HepG2 (cell line): ENCODE measurements around the gene RUVBL1. TPM values are rescaled to one million over a fixed set of nuclear protein-coding genes. Genes with fewer than 3 reads are reported as not detected.

Experiments
- ATAC-seq: fragments of 200-7000 bp; cut with Tn5 transposase; 3 replicates; pipeline ENCODE4 v1.9.1; 2020; ENCODE audit warnings: mild to moderate bottlenecking, moderate library complexity
- BruUV-seq: library from RNA; stranded (reverse); fragments of 400-500 nt; replicated peaks from 2 replicates; lab custom pipeline; 2021; lab: Mats Ljungman, UMichigan
- CTCF ChIA-PET: fragments of 300-600 bp; formaldehyde crosslinking; extraction: SDS; loops from one replicate; lab custom pipeline; 2021; ENCODE audit warnings: low total read pairs, inconsistent platforms, low intra/inter-chr PET ratio; lab: Yijun Ruan, JAX
- POLR2A ChIA-PET: fragments of 350-600 bp; sonication (Branson Sonifier 250); formaldehyde crosslinking; loops from one replicate; lab custom pipeline; 2020; ENCODE audit warnings: antibody characterized with exemption, inconsistent platforms; lab: Yijun Ruan, JAX
- DNase-seq: peaks from one replicate; pipeline ENCODE4 v3.0.0-alpha.2; 2015; ENCODE audit warnings: low spot score
- FAIRE-seq: peaks from 3 replicates; lab custom pipeline; 2011; peaks lifted over from hg19 to GRCh38; lab: Jason Lieb, UNC
- H2AFZ ChIP-seq: one replicate; pipeline ENCODE4 v1.6.1; 2011; ENCODE audit warnings: low read length, inconsistent platforms
- H3K27ac ChIP-seq: fragments of 300-600 bp; 3 replicates; pipeline ENCODE4 v1.8.0; 2011; ENCODE audit warnings: mixed run types, mild to moderate bottlenecking, mixed read lengths, low read length, inconsistent platforms; ENCODE audit not compliant: insufficient read depth; ENCODE audit errors: extremely low read length
- H3K27me3 ChIP-seq, 2 experiments: fragments of 200-600 bp in 1 of 2; 2 replicates in 1 of 2; 3 replicates in 1 of 2; pipeline versions ENCODE4 v1.6.0 to v1.8.0; 2011; ENCODE audit warnings: low read length in 2 of 2, mild to moderate bottlenecking in 2 of 2, moderate library complexity in 2 of 2, inconsistent platforms in 1 of 2; ENCODE audit not compliant: insufficient read depth in 2 of 2, control insufficient read depth in 1 of 2
- H3K36me3 ChIP-seq, 2 experiments: fragments of 200-600 bp in 1 of 2; replicated peaks in 1 of 2; 2 replicates in 1 of 2; 3 replicates in 1 of 2; pipeline versions ENCODE4 v1.5.1 to v1.8.0; 2011; ENCODE audit warnings: low read length in 2 of 2, inconsistent platforms in 1 of 2; ENCODE audit not compliant: insufficient read depth in 2 of 2, control insufficient read depth in 1 of 2
- H3K4me1 ChIP-seq: 2 replicates; pipeline ENCODE4 v1.5.1; 2012; ENCODE audit warnings: low read length, inconsistent platforms; ENCODE audit not compliant: insufficient read depth
- H3K4me2 ChIP-seq: 2 replicates; pipeline ENCODE4 v1.6.0; 2011; ENCODE audit warnings: low read depth, low read length, inconsistent platforms
- H3K4me3 ChIP-seq, 3 experiments: fragments of 200-600 bp in 1 of 3; sonication (generic), shearing (Covaris generic) in 1 of 3; replicated peaks in 1 of 3; 2 replicates each; pipeline ENCODE4 v1.5.1; 2011 to 2016; ENCODE audit warnings: low read length in 3 of 3, inconsistent platforms in 2 of 3, low read depth in 2 of 3, mild to moderate bottlenecking in 2 of 3, control low read depth in 1 of 3, mixed read lengths in 1 of 3; ENCODE audit not compliant: insufficient read depth in 1 of 3
- H3K79me2 ChIP-seq: one replicate; pipeline ENCODE4 v1.6.1; 2011; ENCODE audit warnings: low read length, inconsistent platforms; ENCODE audit not compliant: insufficient read depth
- H3K9ac ChIP-seq: 2 replicates; pipeline ENCODE4 v1.6.0; 2011; ENCODE audit warnings: mild to moderate bottlenecking, low read depth, low read length, inconsistent platforms; ENCODE audit not compliant: insufficient read depth
- H3K9me3 ChIP-seq: 2 replicates; pipeline ENCODE4 v1.5.1; 2012; ENCODE audit warnings: mild to moderate bottlenecking, low read length
- H4K20me1 ChIP-seq: 2 replicates; pipeline ENCODE4 v1.6.0; 2011; ENCODE audit warnings: inconsistent platforms, mild to moderate bottlenecking, low read length, moderate library complexity; ENCODE audit not compliant: insufficient read depth
- ATF3 ChIP-seq: sonication (generic); formaldehyde crosslinking; IDR thresholded peaks from 2 replicates; pipeline ENCODE4 v1.4.0; 2020; ENCODE audit warnings: missing genetic modification reagents
- CBFB ChIP-seq: sonication (generic); formaldehyde crosslinking; IDR thresholded peaks from 2 replicates; pipeline ENCODE4 v1.4.0; 2020; ENCODE audit warnings: missing genetic modification reagents
- HNRNPUL1 ChIP-seq: fragments of 200-400 bp; formaldehyde crosslinking; IDR thresholded peaks from 2 replicates; pipeline ENCODE4 v1.6.1; 2017; ENCODE audit warnings: low read depth, mild to moderate bottlenecking, low read length, moderate library complexity
- IKZF4 ChIP-seq: sonication (generic); formaldehyde crosslinking; IDR thresholded peaks from 2 replicates; pipeline ENCODE4 v1.5.1; 2020; ENCODE audit warnings: borderline replicate concordance, mild to moderate bottlenecking, low read depth, missing genetic modification reagents; ENCODE audit errors: not compliant biosample characterization
- KLF13 ChIP-seq: sonication (generic); formaldehyde crosslinking; IDR thresholded peaks from 2 replicates; pipeline ENCODE4 v1.4.0; 2020; ENCODE audit warnings: mild to moderate bottlenecking, missing genetic modification reagents
- MBNL3 ChIP-seq: fragments of 250-450 bp; sonication (Bioruptor Pico); conservative IDR thresholded peaks from 2 replicates; pipeline ENCODE4 v1.8.0; 2022; ENCODE audit warnings: mild to moderate bottlenecking, inconsistent platforms
- MEIS2 ChIP-seq: sonication (generic); formaldehyde crosslinking; IDR thresholded peaks from 2 replicates; pipeline ENCODE4 v1.9.0; 2021; ENCODE audit warnings: mild to moderate bottlenecking, missing genetic modification reagents
- MXD4 ChIP-seq: IDR thresholded peaks from 2 replicates; pipeline ENCODE4 v1.6.1; 2016; ENCODE audit warnings: mild to moderate bottlenecking, missing biosample characterization, missing genetic modification reagents
- ONECUT2 ChIP-seq: sonication (generic); formaldehyde crosslinking; IDR thresholded peaks from 2 replicates; pipeline ENCODE4 v1.4.0; 2020; ENCODE audit warnings: missing genetic modification reagents
- PBX2 ChIP-seq: IDR thresholded peaks from 2 replicates; pipeline ENCODE4 v1.6.1; 2016; ENCODE audit warnings: control low read depth
- PLSCR1 ChIP-seq: sonication (generic); formaldehyde crosslinking; IDR thresholded peaks from 2 replicates; pipeline ENCODE4 v1.5.0; 2020; ENCODE audit warnings: missing genetic modification reagents, mild to moderate bottlenecking, borderline replicate concordance
- POGZ ChIP-seq: sonication (generic); formaldehyde crosslinking; IDR thresholded peaks from 2 replicates; pipeline ENCODE4 v1.4.0; 2020; ENCODE audit warnings: mild to moderate bottlenecking, missing genetic modification reagents
- SCMH1 ChIP-seq: sonication (generic); formaldehyde crosslinking; IDR thresholded peaks from 2 replicates; pipeline ENCODE4 v1.9.0; 2021; ENCODE audit warnings: missing genetic modification reagents, mild to moderate bottlenecking, borderline replicate concordance
- TBP ChIP-seq: sonication (generic); formaldehyde crosslinking; IDR thresholded peaks from 2 replicates; pipeline ENCODE4 v1.5.0; 2020; ENCODE audit warnings: missing genetic modification reagents
- TP53 ChIP-seq: sonication (generic); formaldehyde crosslinking; conservative IDR thresholded peaks from 2 replicates; pipeline ENCODE4 v1.4.0; 2020; ENCODE audit warnings: missing genetic modification reagents
- XBP1 ChIP-seq: sonication (generic); formaldehyde crosslinking; IDR thresholded peaks from 2 replicates; pipeline ENCODE4 v1.5.0; 2020; ENCODE audit warnings: missing genetic modification reagents
- ZBTB1 ChIP-seq: sonication (generic); formaldehyde crosslinking; IDR thresholded peaks from 2 replicates; pipeline ENCODE4 v1.4.0; 2020; ENCODE audit warnings: missing genetic modification reagents, borderline replicate concordance
- ZFP37 ChIP-seq: sonication (generic); formaldehyde crosslinking; IDR thresholded peaks from 2 replicates; pipeline ENCODE4 v1.4.0; 2020; ENCODE audit warnings: missing genetic modification reagents, borderline replicate concordance
- ZMYM3 ChIP-seq: sonication (generic); formaldehyde crosslinking; IDR thresholded peaks from 2 replicates; pipeline ENCODE4 v1.5.1; 2020; ENCODE audit warnings: mild to moderate bottlenecking, missing genetic modification reagents
- ZNF121 ChIP-seq: sonication (generic); formaldehyde crosslinking; IDR thresholded peaks from 2 replicates; pipeline ENCODE4 v1.5.0; 2020; ENCODE audit warnings: mild to moderate bottlenecking, missing genetic modification reagents
- ZNF138 ChIP-seq: sonication (generic); formaldehyde crosslinking; IDR thresholded peaks from 2 replicates; pipeline ENCODE4 v1.5.0; 2020; ENCODE audit warnings: mild to moderate bottlenecking, low read depth, missing genetic modification reagents
- ZNF460 ChIP-seq: sonication (generic); formaldehyde crosslinking; IDR thresholded peaks from 2 replicates; pipeline ENCODE4 v1.5.1; 2020; ENCODE audit warnings: missing genetic modification reagents, mild to moderate bottlenecking, borderline replicate concordance
- ZNF564 ChIP-seq: sonication (generic); formaldehyde crosslinking; IDR thresholded peaks from 2 replicates; pipeline ENCODE4 v1.8.1; 2023; ENCODE audit warnings: mild to moderate bottlenecking, missing genetic modification reagents
- WGBS: methylation state at CpG from one replicate; pipeline ENCODE4 v1.1.6; 2017; ENCODE audit warnings: low lambda C conversion rate; 5-methylcytosine and 5-hydroxymethylcytosine counted together
- in situ Hi-C: cut with HindIII; loops from 2 replicates; pipeline ENCODE4 v1.10.0; 2017; ENCODE audit warnings: low pct_unique_long_range_greater_than_20kb; ENCODE audit not compliant: extremely low pct_ligation_motif_present
- intact Hi-C: fragments of 100-400 bp; cut with micrococcal nuclease; formaldehyde crosslinking; loops from one replicate; pipeline ENCODE4 v1.10.0; 2022; ENCODE audit not compliant: unreplicated experiment
- polyA plus RNA-seq, 8 experiments: library from polyadenylated mRNA; depleted of rRNA in 3 of 8; stranded (reverse) in 7 of 8; unstranded in 1 of 8; fragments of >200 nt; fragmentation: Illumina TruSeq in 4 of 8; extraction: Trizol in 4 of 8; gene quantifications; 2 replicates each; pipeline versions ENCODE4 v1.2.1 to v1.2.3, GENCODE V29; 2011 to 2016; ENCODE audit warnings: low read depth in 4 of 8, missing spikeins in 1 of 8, mixed read lengths in 1 of 8; ENCODE audit not compliant: insufficient read depth in 1 of 8
- total RNA-seq, 5 experiments: library from RNA; depleted of rRNA; stranded (reverse); fragments of >200 nt; fragmentation: Illumina TruSeq; extraction: Trizol; gene quantifications; 2 replicates each; pipeline ENCODE4 v1.2.3, GENCODE V29; 2016; ENCODE audit warnings: low read depth in 1 of 5

RUVBL1 gene
- total and polyA plus RNA-seq, 2 of the 13 experiments (the other 11 are each of a cell fraction or from before 2014, with no cell fraction given), result 32.7 to 86.3 TPM

- Histone ChIP-seq H3K9ac (peak within 1 kb of the TSS; percentile 97), H3K4me1 (peaks cover 49% of the 10 kb centered on the region), H3K27me3 (no peaks in the 10 kb centered on the region), H3K4me3 (peak within 1 kb of the TSS; percentile 86 to 95 (median 87)), H3K9me3 (no peaks in the 10 kb centered on the region), H4K20me1 (no peaks in the 10 kb centered on the region), H3K27ac (peak within 1 kb of the TSS; percentile 99), H2AFZ (peak within 1 kb of the TSS; percentile 85), H3K79me2 (peaks cover 27% of the 10 kb centered on the region), H3K36me3 (peaks cover 3 to 20% of the 10 kb centered on the region in 2 experiments), H3K4me2 (peak within 1 kb of the TSS; percentile 87)
- FAIRE-seq (no peak), DNase-seq (peak; percentile 36), ATAC-seq (peak; percentile 87)
- WGBS, result under 1% methylated on average over 15 of the region's 96 CpGs
- CTCF ChIA-PET, result no interaction called here
- POLR2A ChIA-PET, result interaction anchor here (0.7 to 5.2 kb wide), 11 partner anchors 13 to 201 kb away, joined by 3 to 104 read pairs (median 5); partner anchors contain the start of gene RUVBL1
- TSS peak; percentile 56 for BruUV-seq
- in situ Hi-C loops (no loop called here), intact Hi-C loops (loop anchor here (1.0 to 2.0 kb wide), 2 partner anchors 15 to 29 kb away; no protein-coding TSS in a partner anchor)
- TF ChIP-seq ZMYM3 (CRISPR knock-in tag) (peak; percentile 76; the same call in 1 of the 2 replicates), ONECUT2 (CRISPR knock-in tag) (0 out of 2 replicates have a peak, but pooled peaks have one; percentile 29), SCMH1 (CRISPR knock-in tag) (no peak), TBP (peak; percentile 69; the same call in 1 of the 2 replicates), XBP1 (peak; percentile 47; the same call in 1 of the 2 replicates), MXD4 (peak; percentile 94), KLF13 (CRISPR knock-in tag) (peak; percentile 79; the same call in 1 of the 2 replicates), ZFP37 (CRISPR knock-in tag) (0 out of 2 replicates have a peak, but pooled peaks have one; percentile 57), PBX2 (no peak), CBFB (CRISPR knock-in tag) (peak; percentile 88), ZNF138 (CRISPR knock-in tag) (peak; percentile 95), ZNF460 (CRISPR knock-in tag) (no peak; the same call in 1 of the 2 replicates), MEIS2 (CRISPR knock-in tag) (peak; percentile 75), TP53 (CRISPR knock-in tag) (0 out of 2 replicates have a peak, but pooled peaks have one; percentile 32), HNRNPUL1 (no peak; the same call in 1 of the 2 replicates), POGZ (CRISPR knock-in tag) (peak; percentile 99), PLSCR1 (no peak), IKZF4 (CRISPR knock-in tag) (peak; percentile 73), ZBTB1 (no peak; the same call in 1 of the 2 replicates), ATF3 (CRISPR knock-in tag) (peak; percentile 50; the same call in 1 of the 2 replicates), MBNL3 (CRISPR knock-in tag) (no peak), ZNF564 (CRISPR knock-in tag) (peak; percentile 84), ZNF121 (CRISPR knock-in tag) (peak; percentile 56; the same call in 1 of the 2 replicates)
Observed at GRCh38 chr3:128153156-128154041, 29.8 kb upstream of the RUVBL1 start, which contains the start of gene EEFSEC. Gene EEFSEC, plus strand, starts transcription at chr3:128153481. Its CDS starts 27 bp downstream, at chr3:128153508.
